Activated naive CD8-positive, alpha-beta T cell treated with anti-CD3 and anti-CD28 coated beads, Interleukin-2, amount 50 U/mL, for 16 hours (primary cell): Measurements from ENCODE around the gene RDH5.

Source experiments
- DNase-seq: peaks from one replicate; pipeline ENCODE4 v3.0.0-alpha.2; 2020; ENCODE audit warnings: low read depth, low spot score

Gene RDH5

GRCh38 chr12:55696141-55696540, 24.1 kb upstream of the RDH5 start:
- no peak for DNase-seq

- DNase-seq: no peak
These were observed 23.3 kb upstream of the RDH5 start for GRCh38 chr12:55696796-55697462.

- no peak for DNase-seq
These were observed 22.5 kb upstream of the RDH5 start for GRCh38 chr12:55697686-55698085.

- DNase-seq: no peak
These were observed 21.8 kb upstream of the RDH5 start for GRCh38 chr12:55698241-55698955.

- DNase-seq: no peak
These were observed 21.2 kb upstream of the RDH5 start for GRCh38 chr12:55698965-55699364.

- DNase-seq: no peak
These were observed 20.6 kb upstream of the RDH5 start for GRCh38 chr12:55699471-55700055.

- DNase-seq: no peak
These were observed 19.8 kb upstream of the RDH5 start for GRCh38 chr12:55700255-55701018.

GRCh38 chr12:55702861-55703260, 17.3 kb upstream of the RDH5 start:
- no peak for DNase-seq

- DNase-seq: no peak
These were observed 16.9 kb upstream of the RDH5 start for GRCh38 chr12:55703288-55703687.

GRCh38 chr12:55703901-55704761, 16.1 kb upstream of the RDH5 start:
- no peak for DNase-seq

GRCh38 chr12:55704824-55705718, 15.1 kb upstream of the RDH5 start:
- no peak for DNase-seq

GRCh38 chr12:55705782-55706402, 14.3 kb upstream of the RDH5 start:
- DNase-seq: no peak

- DNase-seq: no peak
These were observed 13.5 kb upstream of the RDH5 start for GRCh38 chr12:55706568-55707218.

GRCh38 chr12:55707219-55707671, 12.9 kb upstream of the RDH5 start:
- DNase-seq: no peak

- peak; percentile 25 for DNase-seq
These were observed 12.1 kb upstream of the RDH5 start, which contains the start of gene ITGA7 for GRCh38 chr12:55707841-55708694. Gene ITGA7 (minus strand): TSS chr12:55707904. CDS start chr12:55707682, 222 bp downstream.

- no peak for DNase-seq
These were observed 11.4 kb upstream of the RDH5 start for GRCh38 chr12:55708695-55709233.

- no peak for DNase-seq
These were observed 8.2 kb upstream of the RDH5 start for GRCh38 chr12:55711786-55712553.
